OCI-LY1 (cell line): Measurements from ENCODE around the gene CCL4.
"Not testable (repeated sequence)": the region's sequence is repeated elsewhere in the genome, so short reads cannot be mapped to it uniquely, and the experiment has no call there.

Source experiments
- H2AFZ ChIP-seq: fragments of 200-600 bp; sonication (generic), shearing (Covaris generic); 2 replicates; pipeline ENCODE4 v1.6.0; 2014; ENCODE audit warnings: antibody characterized with exemption, mild to moderate bottlenecking, low read length
- H3F3A ChIP-seq: fragments of 200-600 bp; sonication (generic), shearing (Covaris generic); 2 replicates; pipeline ENCODE4 v1.6.0; 2014; ENCODE audit warnings: mild to moderate bottlenecking, antibody characterized with exemption, low read length, moderate library complexity; ENCODE audit not compliant: insufficient read depth
- H3K27ac ChIP-seq: fragments of 200-600 bp; sonication (generic); 2 replicates; pipeline ENCODE4 v1.5.1; 2014; ENCODE audit warnings: low read length, mixed run types, mild to moderate bottlenecking, low read depth; ENCODE audit not compliant: poor library complexity, severe bottlenecking
- H3K27me3 ChIP-seq: fragments of 200-600 bp; sonication (generic); 2 replicates; pipeline ENCODE4 v1.6.0; 2014; ENCODE audit warnings: antibody characterized with exemption, mild to moderate bottlenecking, low read length, moderate library complexity; ENCODE audit not compliant: insufficient read depth
- H3K36me3 ChIP-seq: fragments of 200-600 bp; sonication (generic); 2 replicates; pipeline ENCODE4 v1.6.1; 2014; ENCODE audit warnings: mild to moderate bottlenecking, antibody characterized with exemption, low read length, moderate library complexity, mixed read lengths; ENCODE audit not compliant: insufficient read depth
- H3K4me1 ChIP-seq: fragments of 200-600 bp; sonication (generic); 2 replicates; pipeline ENCODE4 v1.5.1; 2014; ENCODE audit warnings: mild to moderate bottlenecking, low read length, moderate library complexity; ENCODE audit not compliant: insufficient read depth, severe bottlenecking
- H3K4me2 ChIP-seq: fragments of 200-600 bp; sonication (generic), shearing (Covaris generic); 2 replicates; pipeline ENCODE4 v1.6.1; 2014; ENCODE audit warnings: low read length
- H3K4me3 ChIP-seq: fragments of 200-600 bp; sonication (generic); 2 replicates; pipeline ENCODE4 v1.5.1; 2014; ENCODE audit warnings: low read length, low read depth, mild to moderate bottlenecking, mixed read lengths; ENCODE audit not compliant: poor library complexity, severe bottlenecking
- H3K79me2 ChIP-seq: fragments of 200-600 bp; shearing (Covaris generic); 2 replicates; pipeline ENCODE4 v1.6.1; 2016; ENCODE audit warnings: mixed run types, low read length, mixed read lengths; ENCODE audit not compliant: insufficient read depth
- H3K9ac ChIP-seq: fragments of 200-600 bp; sonication (generic), shearing (Covaris generic); 2 replicates; pipeline ENCODE4 v1.6.1; 2014; ENCODE audit warnings: mild to moderate bottlenecking, low read length, mixed read lengths
- H3K9me2 ChIP-seq: fragments of 200-600 bp; sonication (generic), shearing (Covaris generic); 2 replicates; pipeline ENCODE4 v1.6.1; 2014; ENCODE audit warnings: low read depth, mild to moderate bottlenecking, low read length, mixed read lengths
- H3K9me3 ChIP-seq: fragments of 200-600 bp; shearing (Covaris generic); 2 replicates; pipeline ENCODE4 v1.6.1; 2014; ENCODE audit warnings: low read length, mixed read lengths
- H4K20me1 ChIP-seq: fragments of 200-600 bp; sonication (generic), shearing (Covaris generic); 2 replicates; pipeline ENCODE4 v1.6.0; 2016; ENCODE audit warnings: mild to moderate bottlenecking, low read length; ENCODE audit not compliant: insufficient read depth
- CTCF ChIP-seq: fragments of 200-600 bp; sonication (generic), shearing (Covaris generic); IDR thresholded peaks from 2 replicates; pipeline ENCODE4 v1.5.1; 2017; ENCODE audit warnings: mild to moderate bottlenecking, antibody characterized with exemption, low read length, moderate library complexity, mixed read lengths
- EZH2 ChIP-seq: fragments of 200-600 bp; sonication (generic), shearing (Covaris generic); IDR thresholded peaks from 2 replicates; pipeline ENCODE4 v1.8.0; 2017; ENCODE audit warnings: borderline replicate concordance, mixed run types, mild to moderate bottlenecking, antibody characterized with exemption, low read length, moderate library complexity, mixed read lengths

CCL4 gene

GRCh38 chr17:36111068-36111490 lies 7.5 kb downstream of the CCL4 start:
- no peak overlapping the region for H2AFZ ChIP-seq
- no peaks in the 10 kb centered on the region for H3K9me2 ChIP-seq
- H3K4me1 ChIP-seq: no peaks in the 10 kb centered on the region
- H3K27ac ChIP-seq: no peak overlapping the region
- H3F3A ChIP-seq: no peaks in the 10 kb centered on the region
- TF ChIP-seq EZH2 (no peak), CTCF (no peak)
- H3K36me3 ChIP-seq: no peaks in the 10 kb centered on the region
- H3K27me3 ChIP-seq: peaks cover 2% of the 10 kb centered on the region; the same call in 1 of the 2 replicates
- no peak overlapping the region for H3K4me3 ChIP-seq
- no peaks in the 10 kb centered on the region for H3K9me3 ChIP-seq
- H3K9ac ChIP-seq: no peak overlapping the region
- no peaks in the 10 kb centered on the region for H4K20me1 ChIP-seq
- no peak overlapping the region for H3K4me2 ChIP-seq
- no peaks in the 10 kb centered on the region for H3K79me2 ChIP-seq

GRCh38 chr17:36112572-36112971 lies 8.9 kb downstream of the CCL4 start:
- no peak overlapping the region for H2AFZ ChIP-seq
- H3K36me3 ChIP-seq: no peaks in the 10 kb centered on the region
- no peaks in the 10 kb centered on the region for H3F3A ChIP-seq
- no peaks in the 10 kb centered on the region for H3K9me2 ChIP-seq
- peaks cover 2% of the 10 kb centered on the region; the same call in 1 of the 2 replicates for H3K27me3 ChIP-seq
- H3K9me3 ChIP-seq: no peaks in the 10 kb centered on the region
- no peaks in the 10 kb centered on the region for H3K79me2 ChIP-seq
- H3K9ac ChIP-seq: no peak overlapping the region
- H3K4me1 ChIP-seq: no peaks in the 10 kb centered on the region
- TF ChIP-seq EZH2 (no peak), CTCF (no peak)
- H4K20me1 ChIP-seq: no peaks in the 10 kb centered on the region
- no peak overlapping the region for H3K4me3 ChIP-seq
- H3K4me2 ChIP-seq: no peak overlapping the region
- no peak overlapping the region for H3K27ac ChIP-seq

- not testable (repeated sequence) for H3K27me3 ChIP-seq, H3K4me2 ChIP-seq, H3K4me3 ChIP-seq, H3K9me2 ChIP-seq, H3K79me2 ChIP-seq, H3K36me3 ChIP-seq, H3K9ac ChIP-seq, H3K4me1 ChIP-seq, H4K20me1 ChIP-seq, H3K9me3 ChIP-seq, H3F3A ChIP-seq, H2AFZ ChIP-seq, H3K27ac ChIP-seq
Observed at GRCh38 chr17:36113131-36113530, 9.5 kb downstream of the CCL4 start.

GRCh38 chr17:36114971-36115648 lies 11.5 kb downstream of the CCL4 start:
- H3F3A ChIP-seq, H3K9me3 ChIP-seq, H3K9ac ChIP-seq, H2AFZ ChIP-seq, H3K79me2 ChIP-seq, H4K20me1 ChIP-seq, H3K27me3 ChIP-seq, H3K9me2 ChIP-seq, H3K27ac ChIP-seq, H3K4me3 ChIP-seq, H3K4me2 ChIP-seq, H3K36me3 ChIP-seq, H3K4me1 ChIP-seq: not testable (repeated sequence)

- not testable (repeated sequence) for H3K9ac ChIP-seq, H3K9me3 ChIP-seq, H3F3A ChIP-seq, H3K4me3 ChIP-seq, H3K79me2 ChIP-seq, H3K9me2 ChIP-seq, H4K20me1 ChIP-seq, H3K4me2 ChIP-seq, H3K27me3 ChIP-seq, H2AFZ ChIP-seq, H3K36me3 ChIP-seq, H3K4me1 ChIP-seq, H3K27ac ChIP-seq
Observed at GRCh38 chr17:36115649-36115977, 12.0 kb downstream of the CCL4 start.
